Brain microvascular endothelial cell (primary cell): Measurements from ENCODE around the gene SULT1A1.
"Not testable (repeated sequence)": the region's sequence is repeated elsewhere in the genome, so short reads cannot be mapped to it uniquely, and the experiment has no call there.

Experiments
- DNase-seq: peaks from one replicate; pipeline ENCODE4 v3.0.0-alpha.2; 2020
- H3K27ac ChIP-seq: fragments of 250-450 bp; sonication (Bioruptor Pico); 2 replicates; pipeline ENCODE4 v1.5.1; 2020; ENCODE audit warnings: mild to moderate bottlenecking, moderate library complexity
- H3K27me3 ChIP-seq: fragments of 250-450 bp; sonication (Bioruptor Pico); replicated peaks from 2 replicates; pipeline ENCODE4 v1.5.1; 2020; ENCODE audit warnings: mild to moderate bottlenecking
- H3K36me3 ChIP-seq: fragments of 250-450 bp; sonication (Bioruptor Pico); replicated peaks from 2 replicates; pipeline ENCODE4 v1.5.1; 2020; ENCODE audit warnings: mild to moderate bottlenecking
- H3K4me3 ChIP-seq: 2 replicates; pipeline ENCODE4 v1.5.1; 2011; ENCODE audit warnings: low read depth, mild to moderate bottlenecking, control low read depth, low read length, moderate library complexity
- in situ Hi-C: cut with HindIII; loops from 2 replicates; pipeline ENCODE4 v1.10.0; 2017; ENCODE audit warnings: low sequenced_read_pairs, low pct_ligation_motif_present
- TF ChIP-seq, protein P1 (sequence below): IDR thresholded peaks from 2 replicates; pipeline ENCODE4 v1.5.1; 2011; ENCODE audit warnings: low read depth, mild to moderate bottlenecking, moderate library complexity, low read length, control low read depth, inconsistent platforms; ENCODE audit errors: missing control alignments

The SULT1A1 gene

DNA sequence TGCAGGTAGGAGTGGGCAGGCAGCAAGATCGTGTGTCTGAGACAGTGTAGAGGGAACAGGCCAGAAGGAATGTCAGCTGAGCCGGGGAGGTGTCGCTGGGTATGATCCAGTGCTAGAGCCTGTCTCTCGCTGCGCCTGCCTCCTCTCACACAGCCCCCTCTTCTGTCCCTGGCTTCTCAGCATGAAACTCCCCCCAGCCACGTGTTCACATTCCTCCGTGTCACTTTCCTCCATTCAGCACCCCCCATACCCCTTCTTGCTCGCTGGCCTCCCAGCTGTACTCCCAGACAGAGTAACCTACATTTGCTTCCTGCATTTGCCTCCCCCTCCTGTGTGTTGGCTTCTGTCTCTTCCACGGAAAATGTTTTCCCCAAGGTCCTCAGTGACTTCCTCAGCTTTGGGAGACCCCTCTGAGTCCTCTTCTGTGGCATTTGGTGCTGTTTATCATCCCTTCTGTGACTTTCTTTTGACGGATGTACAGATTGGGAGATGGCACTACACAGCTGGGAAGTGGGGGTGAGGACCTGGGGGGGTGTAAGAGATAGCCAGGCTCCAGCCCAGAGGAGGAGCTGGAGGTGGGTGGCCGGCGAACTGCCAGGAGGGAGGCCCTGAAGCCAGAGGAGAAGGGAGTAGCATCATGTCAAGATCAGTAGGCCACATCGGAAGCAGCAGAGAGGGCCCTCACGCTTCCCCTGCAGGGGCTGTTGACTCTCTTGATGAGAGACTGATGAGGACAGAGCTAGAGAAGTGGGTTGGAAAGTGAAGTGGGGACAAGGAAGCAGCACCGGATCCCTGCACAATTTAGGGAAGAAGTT is 36.9 kb downstream of the SULT1A1 start:
- no peak for DNase-seq
- TF ChIP-seq, protein P1, sequence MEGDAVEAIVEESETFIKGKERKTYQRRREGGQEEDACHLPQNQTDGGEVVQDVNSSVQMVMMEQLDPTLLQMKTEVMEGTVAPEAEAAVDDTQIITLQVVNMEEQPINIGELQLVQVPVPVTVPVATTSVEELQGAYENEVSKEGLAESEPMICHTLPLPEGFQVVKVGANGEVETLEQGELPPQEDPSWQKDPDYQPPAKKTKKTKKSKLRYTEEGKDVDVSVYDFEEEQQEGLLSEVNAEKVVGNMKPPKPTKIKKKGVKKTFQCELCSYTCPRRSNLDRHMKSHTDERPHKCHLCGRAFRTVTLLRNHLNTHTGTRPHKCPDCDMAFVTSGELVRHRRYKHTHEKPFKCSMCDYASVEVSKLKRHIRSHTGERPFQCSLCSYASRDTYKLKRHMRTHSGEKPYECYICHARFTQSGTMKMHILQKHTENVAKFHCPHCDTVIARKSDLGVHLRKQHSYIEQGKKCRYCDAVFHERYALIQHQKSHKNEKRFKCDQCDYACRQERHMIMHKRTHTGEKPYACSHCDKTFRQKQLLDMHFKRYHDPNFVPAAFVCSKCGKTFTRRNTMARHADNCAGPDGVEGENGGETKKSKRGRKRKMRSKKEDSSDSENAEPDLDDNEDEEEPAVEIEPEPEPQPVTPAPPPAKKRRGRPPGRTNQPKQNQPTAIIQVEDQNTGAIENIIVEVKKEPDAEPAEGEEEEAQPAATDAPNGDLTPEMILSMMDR = no peak
- H3K36me3 ChIP-seq = no peaks in the 10 kb centered on the region
- no peak overlapping the region for H3K4me3 ChIP-seq
- no peak overlapping the region for H3K27ac ChIP-seq
- H3K27me3 ChIP-seq = no peaks in the 10 kb centered on the region
- in situ Hi-C loops = no loop called here

DNA sequence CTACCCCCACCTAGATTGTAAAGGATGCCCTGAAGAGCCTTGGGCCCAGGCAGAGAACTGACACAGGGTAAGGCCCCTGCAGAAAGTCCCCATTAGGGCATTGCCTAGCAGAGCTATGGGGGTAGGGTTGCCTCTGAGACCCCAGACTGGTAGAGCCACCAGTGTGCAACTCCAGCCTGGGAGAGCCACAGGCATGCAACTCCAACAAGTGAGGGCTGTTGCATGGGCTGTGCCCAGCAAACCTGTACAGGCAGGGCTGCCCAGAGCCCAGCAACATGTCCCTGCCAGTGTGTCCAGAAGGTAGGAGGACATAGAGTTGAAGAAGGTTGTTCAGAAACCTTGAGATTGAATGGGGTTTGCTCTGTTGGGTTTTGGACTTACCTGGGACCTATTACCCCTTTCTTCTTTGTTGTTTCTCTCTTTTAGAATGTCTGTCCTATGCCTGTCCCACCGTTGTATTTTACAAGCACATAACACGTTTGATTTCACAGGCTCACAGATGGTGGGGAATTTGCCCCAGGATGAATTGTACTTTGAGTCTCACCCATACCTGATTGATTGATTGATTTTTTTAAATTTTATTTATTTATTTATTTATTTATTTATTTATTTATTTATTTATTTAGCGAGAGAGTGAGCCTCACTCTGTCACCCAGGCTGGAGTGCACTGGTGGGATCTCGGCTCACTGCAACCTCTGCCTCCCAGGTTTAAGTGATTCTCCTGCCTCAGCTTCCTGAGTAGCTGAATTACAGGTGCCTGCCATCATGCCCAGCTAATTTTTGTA is 39.7 kb downstream of the SULT1A1 start:
- in situ Hi-C loops = no loop called here
- TF ChIP-seq, protein P1 = no peak
- H3K4me3 ChIP-seq = no peak overlapping the region

DNA sequence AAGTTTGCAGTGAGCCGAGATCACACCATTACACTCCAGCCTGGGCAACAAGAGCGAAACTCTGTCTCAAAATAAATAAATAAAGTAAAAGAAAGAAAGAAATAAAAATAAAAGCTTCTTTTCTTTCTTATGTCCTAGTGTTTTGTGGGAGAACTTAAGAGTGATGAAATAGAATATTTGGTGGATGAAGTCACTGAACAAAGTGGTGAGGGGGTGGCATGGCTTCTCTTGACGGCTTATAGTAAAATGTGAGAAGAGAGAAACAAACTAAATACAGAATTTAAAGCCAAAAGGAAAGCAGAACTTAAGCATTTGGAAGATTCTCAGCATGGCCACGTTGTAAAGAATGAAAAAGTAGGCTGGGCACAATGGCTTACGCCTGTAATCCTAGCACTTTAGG is 40.8 kb downstream of the SULT1A1 start:
- H3K4me3 ChIP-seq = no peak overlapping the region
- no peak overlapping the region for H3K27ac ChIP-seq
- peak; percentile 32 for DNase-seq
- H3K36me3 ChIP-seq = no peaks in the 10 kb centered on the region
- TF ChIP-seq, protein P1 = no peak
- no peaks in the 10 kb centered on the region for H3K27me3 ChIP-seq
- in situ Hi-C loops = no loop called here

More for the DNA sequence above, 39.7 kb downstream of the SULT1A1 start:
- H3K27me3 ChIP-seq = no peaks in the 10 kb centered on the region
- no peaks in the 10 kb centered on the region for H3K36me3 ChIP-seq
- H3K27ac ChIP-seq = no peak overlapping the region
- no peak for DNase-seq

DNA sequence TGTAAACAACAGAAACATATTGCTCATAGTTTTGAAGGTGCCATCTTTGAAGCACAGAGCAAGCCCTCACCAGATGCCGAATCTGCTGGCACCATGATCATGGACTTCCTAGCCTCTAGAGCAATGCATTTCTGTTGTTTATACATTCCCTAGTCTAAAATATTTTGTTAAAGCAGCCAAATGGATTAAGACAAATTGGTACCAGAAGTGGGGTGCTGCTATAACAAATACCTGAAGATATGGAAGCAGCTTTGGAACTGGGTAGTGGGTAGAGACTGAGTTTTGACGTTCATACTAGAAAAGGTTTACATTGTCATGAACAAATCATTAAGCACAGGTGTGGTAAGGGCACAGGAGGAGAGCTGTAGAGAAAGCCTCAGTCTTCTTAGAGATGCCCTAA is 42.6 kb downstream of the SULT1A1 start:
- in situ Hi-C loops = no loop called here
- TF ChIP-seq, protein P1 = no peak
- DNase-seq = no peak
- Histone ChIP-seq H3K27ac (no peak overlapping the region), H3K36me3 (no peaks in the 10 kb centered on the region), H3K27me3 (no peaks in the 10 kb centered on the region), H3K4me3 (no peak overlapping the region)

DNA sequence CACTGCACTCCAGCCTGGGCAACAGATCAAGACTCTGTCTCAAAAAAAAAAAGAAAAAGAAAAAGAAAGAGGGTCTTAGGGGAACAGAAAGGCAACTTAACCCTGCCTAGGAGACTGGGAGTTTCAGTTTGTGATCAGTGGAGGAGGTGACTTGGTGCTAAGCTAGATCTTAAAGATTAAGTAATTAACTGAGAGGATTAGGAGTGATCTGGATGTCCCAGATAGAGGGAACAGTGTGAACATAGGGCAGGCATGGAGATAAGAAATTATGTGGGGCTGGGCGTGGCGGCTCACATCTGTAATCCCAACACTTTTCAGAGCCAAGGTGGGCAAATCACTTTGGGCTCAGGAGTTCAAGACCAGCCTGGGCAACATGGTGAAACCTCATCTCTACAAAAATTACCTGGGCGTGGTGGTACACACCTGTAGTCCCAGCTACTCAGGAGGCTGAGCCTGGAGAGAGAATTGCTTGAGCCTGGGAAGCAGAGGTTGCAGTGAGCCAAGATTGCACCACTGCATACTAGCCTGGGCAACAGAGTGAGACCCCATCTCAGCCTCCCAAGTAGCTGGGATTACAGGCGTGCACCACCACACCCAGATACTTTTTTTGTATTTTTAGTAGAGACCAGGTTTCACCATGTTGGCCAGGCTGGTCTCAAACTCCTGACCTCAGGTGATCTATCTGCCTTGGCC is 43.5 kb downstream of the SULT1A1 start:
- H3K27ac ChIP-seq, in situ Hi-C loops, H3K36me3 ChIP-seq, DNase-seq, H3K4me3 ChIP-seq, H3K27me3 ChIP-seq: not testable (repeated sequence)

DNA sequence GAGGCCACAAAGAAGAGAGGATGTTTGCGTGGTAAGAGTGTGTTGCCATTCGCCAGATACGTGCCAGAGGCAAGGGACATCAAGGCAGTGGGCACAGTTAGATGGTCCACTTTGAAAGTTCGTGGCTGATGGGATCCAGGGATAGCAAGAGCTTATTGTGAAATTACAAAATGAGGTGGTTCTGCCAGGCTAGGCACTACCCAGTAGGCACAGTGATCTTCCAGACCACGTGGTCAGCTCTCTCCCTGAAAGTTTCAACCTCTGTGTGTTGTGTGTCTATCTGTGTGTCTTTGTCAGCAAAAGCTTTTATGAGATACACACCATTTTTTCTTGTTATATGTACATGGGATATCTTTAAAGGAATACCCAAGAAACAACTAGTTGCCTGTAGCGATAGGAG is 46.6 kb downstream of the SULT1A1 start:
- Histone ChIP-seq H3K4me3 (no peak overlapping the region), H3K36me3 (no peaks in the 10 kb centered on the region), H3K27me3 (no peaks in the 10 kb centered on the region), H3K27ac (no peak overlapping the region)
- DNase-seq = no peak
- in situ Hi-C loops = no loop called here
- TF ChIP-seq, protein P1 = no peak
